GM19372 (cell line): ENCODE data around the gene C1orf226.

Source experiments
- ATAC-seq: cut with Tn5 transposase; IDR thresholded peaks from one replicate; pipeline ENCODE4 v1.9.1; 2021; ENCODE audit warnings: mild to moderate bottlenecking, low read depth, moderate library complexity; ENCODE audit not compliant: unreplicated experiment

The C1orf226 gene

GRCh38 chr1:162365284-162366020 lies 16.1 kb upstream of the C1orf226 start:
- ATAC-seq, result no peak

GRCh38 chr1:162366149-162366548 lies 15.4 kb upstream of the C1orf226 start:
- no peak for ATAC-seq

- ATAC-seq, result no peak
Measured at GRCh38 chr1:162366671-162367070, 14.9 kb upstream of the C1orf226 start.

GRCh38 chr1:162367073-162367472 lies 14.5 kb upstream of the C1orf226 start:
- no peak for ATAC-seq

GRCh38 chr1:162367772-162368171 lies 13.8 kb upstream of the C1orf226 start:
- no peak for ATAC-seq

GRCh38 chr1:162368451-162368850 lies 13.1 kb upstream of the C1orf226 start:
- no peak for ATAC-seq

- no peak for ATAC-seq
Measured at GRCh38 chr1:162369571-162369970, 12.0 kb upstream of the C1orf226 start.

- no peak for ATAC-seq
Measured at GRCh38 chr1:162370161-162370560, 11.4 kb upstream of the C1orf226 start.

- ATAC-seq, result no peak
Measured at GRCh38 chr1:162370721-162371120, 10.8 kb upstream of the C1orf226 start.

GRCh38 chr1:162371611-162372010 lies 9.9 kb upstream of the C1orf226 start:
- ATAC-seq, result no peak

- ATAC-seq, result no peak
Measured at GRCh38 chr1:162372159-162373071, 9.1 kb upstream of the C1orf226 start.

GRCh38 chr1:162373072-162373427 lies 8.5 kb upstream of the C1orf226 start:
- ATAC-seq, result no peak

GRCh38 chr1:162373541-162374260 lies 7.8 kb upstream of the C1orf226 start:
- no peak for ATAC-seq

- no peak for ATAC-seq
Measured at GRCh38 chr1:162374406-162374805, 7.1 kb upstream of the C1orf226 start.

- ATAC-seq, result no peak
Measured at GRCh38 chr1:162375463-162375862, 6.1 kb upstream of the C1orf226 start.

GRCh38 chr1:162376691-162377090 lies 4.8 kb upstream of the C1orf226 start, which contains the start of gene SPATA46:
SPATA46 (minus strand) TSS chr1:162376854; CDS start chr1:162376790, 64 bp downstream.
- no peak for ATAC-seq

- ATAC-seq, result no peak
Measured at GRCh38 chr1:162380061-162380846, 1.3 kb upstream of the C1orf226 start.

GRCh38 chr1:162381941-162382750 lies 618 bp downstream of the C1orf226 start:
- ATAC-seq, result no peak

- ATAC-seq, result no peak
Measured at GRCh38 chr1:162383091-162383490, 1.6 kb downstream of the C1orf226 start.
